ENCODE measurements around the gene DRAP1.

The DRAP1 gene

GRCh38 chr11:65922565-65922964, 3.3 kb downstream of the DRAP1 start:
- H3K4me3 ChIP-seq (replicated peaks in 1 of 2; ENCODE audit: low read depth in 2 of 2, low read length in 2 of 2) = no peak overlapping the region
- no peak for DNase-seq (ENCODE audit: low read depth in 2 of 2)
- no peak for TF ChIP-seq CTCF (IDR thresholded peaks at IDR 0.05; ENCODE audit: low read depth, low read length)

GRCh38 chr11:65925397-65925796, 6.2 kb downstream of the DRAP1 start:
- no peak overlapping the region for H3K4me3 ChIP-seq (replicated peaks in 1 of 2; ENCODE audit: low read depth in 2 of 2, low read length in 2 of 2)
- no peak for TF ChIP-seq CTCF (IDR thresholded peaks at IDR 0.05; ENCODE audit: low read depth, low read length)
- no peak for DNase-seq (ENCODE audit: low read depth in 2 of 2)

GRCh38 chr11:65927904-65928397, 8.7 kb downstream of the DRAP1 start:
- H3K4me3 ChIP-seq (replicated peaks in 1 of 2; ENCODE audit: low read depth in 2 of 2, low read length in 2 of 2) = no peak overlapping the region
- no peak for DNase-seq (ENCODE audit: low read depth in 2 of 2)
- TF ChIP-seq CTCF (IDR thresholded peaks at IDR 0.05; ENCODE audit: low read depth, low read length) = no peak

GRCh38 chr11:65928667-65929066, 9.4 kb downstream of the DRAP1 start:
- TF ChIP-seq CTCF (IDR thresholded peaks at IDR 0.05; ENCODE audit: low read depth, low read length) = no peak
- DNase-seq (ENCODE audit: low read depth in 2 of 2) = no peak
- H3K4me3 ChIP-seq (replicated peaks in 1 of 2; ENCODE audit: low read depth in 2 of 2, low read length in 2 of 2) = no peak overlapping the region

- H3K4me3 ChIP-seq (replicated peaks in 1 of 2; ENCODE audit: low read depth in 2 of 2, low read length in 2 of 2) = no peak overlapping the region
- TF ChIP-seq CTCF (IDR thresholded peaks at IDR 0.05; ENCODE audit: low read depth, low read length) = no peak
- DNase-seq (ENCODE audit: low read depth in 2 of 2) = peak in 1 of 2 donors; percentile 4
Measured at GRCh38 chr11:65931773-65932557, 12.7 kb downstream of the DRAP1 start.

- DNase-seq (ENCODE audit: low read depth in 2 of 2) = peak; percentile 40 to 47
- TF ChIP-seq CTCF (IDR thresholded peaks at IDR 0.05; ENCODE audit: low read depth, low read length) = no peak
- no peak overlapping the region for H3K4me3 ChIP-seq (replicated peaks in 1 of 2; ENCODE audit: low read depth in 2 of 2, low read length in 2 of 2)
Measured at GRCh38 chr11:65932558-65932919, 13.3 kb downstream of the DRAP1 start.

Data from cardiac fibroblast (primary cell).